ENCODE results near the gene SYT1. TPM values are rescaled to one million over a fixed set of nuclear protein-coding genes. Genes with fewer than 3 reads are reported as not detected.

SYT1 gene
- total RNA-seq, 1 experiment from 2014 or later, result 44.9 TPM

- TF ChIP-seq CEBPB (IDR thresholded peaks at IDR 0.05; ENCODE audit: low read depth) (0 out of 2 replicates have a peak, but pooled peaks have one; percentile 42), EZH2 (IDR thresholded peaks at IDR 0.05) (no peak), CTCF (IDR thresholded peaks at IDR 0.05 in 2 of 3, conservative IDR thresholded peaks at IDR 0.05 in 1 of 3; ENCODE audit: borderline replicate concordance in 1 of 3, insufficient read depth in 1 of 3, low read depth in 2 of 3, low read length in 2 of 3) (no peak), TCF7L2 (IDR thresholded peaks at IDR 0.05; ENCODE audit: borderline replicate concordance, extremely low read depth, insufficient read depth, insufficient read length) (no peak)
These were observed 52.4 kb downstream of the SYT1 start (continued) for GRCh38 chr12:78916845-78917480.

GRCh38 chr12:78917513-78917912 lies 52.9 kb downstream of the SYT1 start:
- DNase-seq (ENCODE audit: low read depth, low spot score) (no peak), ATAC-seq (no peak)
- H4K20me1 ChIP-seq (ENCODE audit: insufficient read depth), result no peaks in the 10 kb centered on the region
- peak overlapping the region; percentile 69 for H3K27ac ChIP-seq (ENCODE audit: low read depth, low read length)
- peak overlapping the region in 1 of 2 experiments; percentile 19; a peak in 2 of 4 replicates for H3K4me3 ChIP-seq (replicated peaks in 1 of 2; ENCODE audit: low read depth in 1 of 2, low read length in 2 of 2)
- peak overlapping the region; percentile 76 for H3K4me2 ChIP-seq (ENCODE audit: low read length)
- TSS peak; percentile 14 for BruUV-seq (replicated peaks)
- H3K9ac ChIP-seq (ENCODE audit: low read length), result peak overlapping the region; percentile 48
- TF ChIP-seq SP1 (IDR thresholded peaks at IDR 0.05; ENCODE audit: low read depth), result 0 out of 2 replicates have a peak, but pooled peaks have one; percentile 13
- no peak for TF ChIP-seq CTCF (IDR thresholded peaks at IDR 0.05 in 2 of 3, conservative IDR thresholded peaks at IDR 0.05 in 1 of 3; ENCODE audit: borderline replicate concordance in 1 of 3, insufficient read depth in 1 of 3, low read depth in 2 of 3, low read length in 2 of 3)
- no peak for TF ChIP-seq RAD21 (IDR thresholded peaks at IDR 0.05; ENCODE audit: low read depth)
- no peak for TF ChIP-seq MAX (IDR thresholded peaks at IDR 0.05)
- TF ChIP-seq CEBPB (IDR thresholded peaks at IDR 0.05; ENCODE audit: low read depth), result peak; percentile 70; the same call in 1 of the 2 replicates
- TF ChIP-seq EGR1 (IDR thresholded peaks at IDR 0.05; ENCODE audit: low read depth), result peak; percentile 65
- TF ChIP-seq TCF7L2 (IDR thresholded peaks at IDR 0.05; ENCODE audit: borderline replicate concordance, extremely low read depth, insufficient read depth, insufficient read length), result no peak
- TF ChIP-seq POLR2AphosphoS5 (IDR thresholded peaks at IDR 0.05; ENCODE audit: low read depth, low read length), result no peak
- no peak for TF ChIP-seq EZH2 (IDR thresholded peaks at IDR 0.05)
- TF ChIP-seq JUND (IDR thresholded peaks at IDR 0.05), result no peak
- TF ChIP-seq CBX3 (IDR thresholded peaks at IDR 0.05; ENCODE audit: low read depth), result no peak; the same call in 1 of the 2 replicates
- TF ChIP-seq ATF3 (IDR thresholded peaks at IDR 0.05), result 0 out of 2 replicates have a peak, but pooled peaks have one; percentile 19
- H3K27me3 ChIP-seq (ENCODE audit: insufficient read depth, low read length), result no peaks in the 10 kb centered on the region
- H3K36me3 ChIP-seq (ENCODE audit: control insufficient read depth in 1 of 2, insufficient read depth in 2 of 2, low read length in 2 of 2), result peaks cover 0 to 4% of the 10 kb centered on the region in 2 experiments; a peak in 1 of 4 replicates
- peak overlapping the region; percentile 71 for H2AFZ ChIP-seq (ENCODE audit: low read depth, low read length, poor library complexity, severe bottlenecking)
- no peaks in the 10 kb centered on the region for H3K9me3 ChIP-seq (ENCODE audit: control insufficient read depth in 1 of 2, insufficient read depth in 1 of 2, low read depth in 1 of 2, low read length in 2 of 2)
- intact Hi-C loops (cut with micrococcal nuclease), result no loop called here
- ChIA-PET RAD21 (ENCODE audit: low non-redundant PET in 1 of 2, low total read pairs in 2 of 2, uncharacterized antibody in 2 of 2, unreplicated experiment in 2 of 2) (no interaction called here), CTCF (no interaction called here), POLR2A (interaction anchor here (1.2 kb wide), 1 partner anchor 11 kb away, joined by 6 read pairs; no protein-coding TSS in a partner anchor)
- H3K79me2 ChIP-seq (ENCODE audit: insufficient read depth, low read length), result peaks cover 37% of the 10 kb centered on the region
- no peaks in the 10 kb centered on the region; the same call in 1 of the 2 replicates for H3K9me2 ChIP-seq (ENCODE audit: insufficient read depth)
- peaks cover 41 to 65% of the 10 kb centered on the region in 2 experiments for H3K4me1 ChIP-seq (ENCODE audit: control insufficient read depth in 1 of 2, insufficient read depth in 2 of 2, low read length in 2 of 2)

All from HCT116 (cell line).